Measurements from ENCODE around the gene SART3.
"Not testable (repeated sequence)": the region's sequence is repeated elsewhere in the genome, so short reads cannot be mapped to it uniquely, and the experiment has no call there.

SART3 gene

GRCh38 chr12:108561852-108562347 lies 927 bp upstream of the SART3 start:
- DNase-seq, result peak; percentile 13

GRCh38 chr12:108560321-108560721 lies 652 bp downstream of the SART3 start:
- DNase-seq, result no peak

GRCh38 chr12:108559748-108560147 lies 1.2 kb downstream of the SART3 start:
- DNase-seq, result no peak

- no peak for DNase-seq
Measured at GRCh38 chr12:108559007-108559655, 1.8 kb downstream of the SART3 start.

- DNase-seq, result not testable (repeated sequence)
Measured at GRCh38 chr12:108555383-108555782, 5.6 kb downstream of the SART3 start.

- DNase-seq, result no peak
Measured at GRCh38 chr12:108553799-108554198, 7.2 kb downstream of the SART3 start.

GRCh38 chr12:108551535-108551934 lies 9.4 kb downstream of the SART3 start:
- no peak for DNase-seq

- no peak for DNase-seq
Measured at GRCh38 chr12:108548954-108549521, 11.9 kb downstream of the SART3 start.

- no peak for DNase-seq
Measured at GRCh38 chr12:108547686-108548085, 13.3 kb downstream of the SART3 start.

- DNase-seq, result no peak
Measured at GRCh38 chr12:108543652-108544051, 17.3 kb downstream of the SART3 start.

GRCh38 chr12:108542320-108542719 lies 18.7 kb downstream of the SART3 start:
- no peak for DNase-seq

- DNase-seq, result no peak
Measured at GRCh38 chr12:108538616-108539195, 22.3 kb downstream of the SART3 start.

GRCh38 chr12:108538146-108538545 lies 22.8 kb downstream of the SART3 start:
- DNase-seq, result no peak

GRCh38 chr12:108531929-108532848 lies 28.8 kb downstream of the SART3 start:
- DNase-seq, result no peak

GRCh38 chr12:108530161-108530560 lies 30.8 kb downstream of the SART3 start:
- DNase-seq, result no peak

- DNase-seq, result no peak
Measured at GRCh38 chr12:108527166-108527496, 33.8 kb downstream of the SART3 start.

GRCh38 chr12:108526482-108527165 lies 34.3 kb downstream of the SART3 start:
- no peak for DNase-seq

- no peak for DNase-seq
Measured at GRCh38 chr12:108525681-108526080, 35.3 kb downstream of the SART3 start.

GRCh38 chr12:108523365-108523764 lies 37.6 kb downstream of the SART3 start:
- DNase-seq, result no peak

- peak; percentile 12 for DNase-seq
Measured at GRCh38 chr12:108519558-108519957, 41.4 kb downstream of the SART3 start.

GRCh38 chr12:108518716-108519496 lies 42.1 kb downstream of the SART3 start:
- no peak for DNase-seq
